ENCODE measurements around the gene WRNIP1.

- no peak for TF ChIP-seq PATZ1 (CRISPR knock-in tag; IDR thresholded peaks at IDR 0.05; ENCODE audit: borderline replicate concordance)
- TF ChIP-seq RARB (CRISPR knock-in tag; IDR thresholded peaks at IDR 0.05): no peak
- no peak for TF ChIP-seq ESRRG (CRISPR knock-in tag; IDR thresholded peaks at IDR 0.05)
- no peak for TF ChIP-seq ARNTL (CRISPR knock-in tag; IDR thresholded peaks at IDR 0.05; ENCODE audit: borderline replicate concordance, low read depth)
- TF ChIP-seq BACH2 (CRISPR knock-in tag; IDR thresholded peaks at IDR 0.05; ENCODE audit: borderline replicate concordance): no peak
- TF ChIP-seq ZFP3 (CRISPR knock-in tag; IDR thresholded peaks at IDR 0.05): no peak
- TF ChIP-seq ZNF8 (CRISPR knock-in tag; IDR thresholded peaks at IDR 0.05): no peak
- TF ChIP-seq, protein P1, sequence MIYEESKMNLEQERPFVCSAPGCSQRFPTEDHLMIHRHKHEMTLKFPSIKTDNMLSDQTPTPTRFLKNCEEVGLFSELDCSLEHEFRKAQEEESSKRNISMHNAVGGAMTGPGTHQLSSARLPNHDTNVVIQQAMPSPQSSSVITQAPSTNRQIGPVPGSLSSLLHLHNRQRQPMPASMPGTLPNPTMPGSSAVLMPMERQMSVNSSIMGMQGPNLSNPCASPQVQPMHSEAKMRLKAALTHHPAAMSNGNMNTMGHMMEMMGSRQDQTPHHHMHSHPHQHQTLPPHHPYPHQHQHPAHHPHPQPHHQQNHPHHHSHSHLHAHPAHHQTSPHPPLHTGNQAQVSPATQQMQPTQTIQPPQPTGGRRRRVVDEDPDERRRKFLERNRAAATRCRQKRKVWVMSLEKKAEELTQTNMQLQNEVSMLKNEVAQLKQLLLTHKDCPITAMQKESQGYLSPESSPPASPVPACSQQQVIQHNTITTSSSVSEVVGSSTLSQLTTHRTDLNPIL (CRISPR knock-in tag; IDR thresholded peaks at IDR 0.05; ENCODE audit: low read depth): no peak
- no peak for TF ChIP-seq CSRNP3 (CRISPR knock-in tag; IDR thresholded peaks at IDR 0.05)
Measured at GRCh38 chr6:2756687-2757224, 8.4 kb upstream of the WRNIP1 start.
